Measurements from ENCODE around the gene C1orf167. TPM values are rescaled to one million over a fixed set of nuclear protein-coding genes. Genes with fewer than 3 reads are reported as not detected.

C1orf167 gene
- total and polyA plus RNA-seq, 2 of the 8 experiments (the other 6 are each of a cell fraction or from before 2014, with no cell fraction given): 0.70 to 1.3 TPM

- Histone ChIP-seq H4K20me1 (replicated peaks in 1 of 2; ENCODE audit: control insufficient read depth in 1 of 2, insufficient read depth in 2 of 2, low read length in 2 of 2) (peaks cover 3 to 11% of the 10 kb centered on the region in 2 experiments), H4K91ac (replicated peaks; ENCODE audit: insufficient read length, low read length) (no peak overlapping the region), H3K27ac (ENCODE audit: low read depth, low read length) (no peak overlapping the region), H3K9ac (replicated peaks in 1 of 4; ENCODE audit: extremely low read depth in 1 of 4, low read depth in 3 of 4, low read length in 3 of 4) (peak overlapping the region in 1 of 4 experiments; percentile 43; a peak in 1 of 7 replicates), H4K5ac (ENCODE audit: insufficient read length, low read depth, low read length) (no peak overlapping the region), H4K8ac (ENCODE audit: extremely low read depth, insufficient read depth, low read length) (no peak overlapping the region), H3K79me1 (ENCODE audit: low read depth, low read length) (peaks cover 8% of the 10 kb centered on the region), H3K36me3 (ENCODE audit: control insufficient read depth in 2 of 4, insufficient read depth in 4 of 4, low read length in 3 of 4) (peaks cover 0 to 25% (median 14%) of the 10 kb centered on the region in 4 experiments; a peak in 7 of 8 replicates), H3K14ac (ENCODE audit: insufficient read length) (no peak overlapping the region), H3K4me3 (ENCODE audit: extremely low read depth in 1 of 4, insufficient read depth in 2 of 4, low read depth in 3 of 4, low read length in 4 of 4) (peak overlapping the region; percentile 76 to 88 (median 81); a peak in 7 of 8 replicates), H3K4me2 (ENCODE audit: insufficient read depth in 1 of 2, low read depth in 2 of 2, low read length in 2 of 2) (peak overlapping the region; percentile 84 to 92), H2AK5ac (ENCODE audit: low read depth, low read length) (no peak overlapping the region), H2BK15ac (ENCODE audit: low read length) (no peak overlapping the region), H3K79me2 (ENCODE audit: control insufficient read depth in 1 of 2, insufficient read depth in 2 of 2, low read length in 2 of 2) (peaks cover 8 to 52% of the 10 kb centered on the region in 2 experiments; a peak in 3 of 4 replicates), H3K27me3 (replicated peaks in 1 of 4; ENCODE audit: control insufficient read depth in 3 of 4, extremely low read depth in 1 of 4, insufficient read depth in 3 of 4, low read length in 3 of 4) (no peaks in the 10 kb centered on the region), H2BK12ac (ENCODE audit: low read depth, low read length) (no peak overlapping the region), H2AFZ (ENCODE audit: low read length) (no peak overlapping the region), H2BK5ac (ENCODE audit: low read depth, low read length) (no peak overlapping the region), H3K9me3 (ENCODE audit: insufficient read depth in 2 of 2, low read depth in 1 of 2, low read length in 1 of 2) (no peaks in the 10 kb centered on the region), H3K18ac (ENCODE audit: extremely low read depth, low read length) (no peak overlapping the region), H3K56ac (replicated peaks; ENCODE audit: insufficient read length, low read depth, low read length) (no peak overlapping the region), H3K4ac (replicated peaks; ENCODE audit: insufficient read length, low read depth, low read length) (no peak overlapping the region), H2BK20ac (ENCODE audit: low read length) (no peak overlapping the region), H3K23me2 (ENCODE audit: low read depth, low read length) (peaks cover 18% of the 10 kb centered on the region), H3K4me1 (replicated peaks in 1 of 4; ENCODE audit: control insufficient read depth in 3 of 4, insufficient read depth in 4 of 4, low read length in 3 of 4) (peaks cover 13 to 24% (median 18%) of the 10 kb centered on the region in 4 experiments), H2BK120ac (replicated peaks; ENCODE audit: low read depth, low read length) (no peak overlapping the region), H3K23ac (ENCODE audit: insufficient read length) (no peak overlapping the region)
- POLR2A ChIA-PET (ENCODE audit: partially characterized antibody): interaction anchor here (0.8 to 3.2 kb wide), 9 partner anchors 9 to 225 kb away, joined by 3 to 13 read pairs (median 4); partner anchors contain the start of gene PLOD1
- CTCF ChIA-PET (ENCODE audit: partially characterized antibody): interaction anchor here (1.0 to 2.4 kb wide), 8 partner anchors 12 to 88 kb away, joined by 3 to 8 read pairs (median 3); no protein-coding TSS in a partner anchor
- TF ChIP-seq BACH1 (IDR thresholded peaks at IDR 0.05; ENCODE audit: low read length) (no peak), SIRT6 (IDR thresholded peaks at IDR 0.05; ENCODE audit: low read length) (no peak), POLR2AphosphoS5 (IDR thresholded peaks at IDR 0.05; ENCODE audit: low read depth, low read length) (no peak), MAX (IDR thresholded peaks at IDR 0.05) (no peak), SIN3A (conservative IDR thresholded peaks at IDR 0.05 in 1 of 2, IDR thresholded peaks at IDR 0.05 in 1 of 2; ENCODE audit: low read depth in 1 of 2, low read length in 2 of 2) (no peak), ZNF274 (IDR thresholded peaks at IDR 0.05; ENCODE audit: borderline replicate concordance, extremely low read depth, low read length) (no peak), RAD21 (IDR thresholded peaks at IDR 0.05 in 1 of 2, conservative IDR thresholded peaks at IDR 0.05 in 1 of 2; ENCODE audit: low read depth in 2 of 2, low read length in 2 of 2) (no peak)
- TF ChIP-seq, protein P1, sequence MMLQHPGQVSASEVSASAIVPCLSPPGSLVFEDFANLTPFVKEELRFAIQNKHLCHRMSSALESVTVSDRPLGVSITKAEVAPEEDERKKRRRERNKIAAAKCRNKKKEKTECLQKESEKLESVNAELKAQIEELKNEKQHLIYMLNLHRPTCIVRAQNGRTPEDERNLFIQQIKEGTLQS (IDR thresholded peaks at IDR 0.05; ENCODE audit: insufficient read depth, low read depth, low read length): no peak
- no peak for DNase-seq (ENCODE audit: low read depth in 1 of 2, low spot score in 2 of 2)
- WGBS, 2 experiments (ENCODE audit: extremely low coverage in 1 of 2, insufficient coverage in 1 of 2, insufficient read length in 1 of 2, insufficient replicate concordance in 2 of 2, low coverage in 1 of 2, low lambda C conversion rate in 2 of 2, missing lambda C conversion rate in 1 of 2): 84% methylated on average over 2 of the region's 2 CpGs; no CpG with 5 or more reads in 1 of the 2 experiments
- FAIRE-seq: no peak
Measured at GRCh38 chr1:11807133-11807532, 45.1 kb downstream of the C1orf167 start.
